ENCODE measurements around the gene FZR1. TPM values are rescaled to one million over a fixed set of nuclear protein-coding genes. Genes with fewer than 3 reads are reported as not detected.

FZR1 gene
- total and polyA plus RNA-seq, 2 of the 13 experiments (the other 11 are each of a cell fraction or from before 2014, with no cell fraction given): 29.0 to 30.8 TPM

DNA sequence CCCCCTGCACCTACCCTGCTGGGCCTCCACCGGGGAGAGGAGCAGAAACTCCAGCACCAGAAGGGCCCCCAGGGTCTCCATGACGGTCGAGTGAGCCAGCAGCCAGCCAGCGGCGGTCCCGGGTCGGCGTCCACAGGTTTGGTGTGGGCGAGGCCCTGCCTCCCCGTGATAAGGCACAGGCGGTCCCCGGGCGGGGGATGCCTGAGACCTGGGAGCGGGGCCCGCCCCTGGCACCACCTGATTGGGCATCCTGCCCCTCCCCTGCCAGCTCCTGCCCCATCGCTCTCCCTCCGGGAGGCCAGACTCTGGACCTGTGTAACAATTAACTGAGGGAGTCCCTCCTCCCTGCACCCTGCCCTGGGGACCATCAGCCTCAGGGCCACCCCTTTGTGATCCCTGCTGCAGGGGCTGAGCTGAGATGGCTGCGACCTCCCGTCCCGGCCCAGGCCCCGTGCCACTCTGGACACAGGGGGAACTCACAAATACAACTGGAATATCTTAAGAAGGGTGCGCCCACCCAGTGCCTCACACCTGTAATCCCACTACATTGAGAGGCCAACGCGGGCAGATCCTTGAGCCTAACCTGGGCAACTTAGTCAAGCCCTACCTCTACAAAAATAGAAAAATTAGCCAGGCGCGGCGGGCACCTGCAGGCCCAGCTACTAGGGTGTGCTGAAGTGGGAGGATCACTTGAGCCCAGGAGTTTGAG is 25.6 kb upstream of the FZR1 start, which contains the start of gene SMIM24 (continued):
- TF ChIP-seq, protein P1, sequence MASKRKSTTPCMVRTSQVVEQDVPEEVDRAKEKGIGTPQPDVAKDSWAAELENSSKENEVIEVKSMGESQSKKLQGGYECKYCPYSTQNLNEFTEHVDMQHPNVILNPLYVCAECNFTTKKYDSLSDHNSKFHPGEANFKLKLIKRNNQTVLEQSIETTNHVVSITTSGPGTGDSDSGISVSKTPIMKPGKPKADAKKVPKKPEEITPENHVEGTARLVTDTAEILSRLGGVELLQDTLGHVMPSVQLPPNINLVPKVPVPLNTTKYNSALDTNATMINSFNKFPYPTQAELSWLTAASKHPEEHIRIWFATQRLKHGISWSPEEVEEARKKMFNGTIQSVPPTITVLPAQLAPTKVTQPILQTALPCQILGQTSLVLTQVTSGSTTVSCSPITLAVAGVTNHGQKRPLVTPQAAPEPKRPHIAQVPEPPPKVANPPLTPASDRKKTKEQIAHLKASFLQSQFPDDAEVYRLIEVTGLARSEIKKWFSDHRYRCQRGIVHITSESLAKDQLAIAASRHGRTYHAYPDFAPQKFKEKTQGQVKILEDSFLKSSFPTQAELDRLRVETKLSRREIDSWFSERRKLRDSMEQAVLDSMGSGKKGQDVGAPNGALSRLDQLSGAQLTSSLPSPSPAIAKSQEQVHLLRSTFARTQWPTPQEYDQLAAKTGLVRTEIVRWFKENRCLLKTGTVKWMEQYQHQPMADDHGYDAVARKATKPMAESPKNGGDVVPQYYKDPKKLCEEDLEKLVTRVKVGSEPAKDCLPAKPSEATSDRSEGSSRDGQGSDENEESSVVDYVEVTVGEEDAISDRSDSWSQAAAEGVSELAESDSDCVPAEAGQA (IDR thresholded peaks at IDR 0.05; ENCODE audit: low read depth): no peak
- TF ChIP-seq, protein P1 (CRISPR knock-in tag; IDR thresholded peaks at IDR 0.05; ENCODE audit: borderline replicate concordance): no peak
- TF ChIP-seq FOXA1 (IDR thresholded peaks at IDR 0.05) (no peak), FOXA1 (CRISPR knock-in tag; IDR thresholded peaks at IDR 0.05) (no peak), ZNF430 (CRISPR knock-in tag; IDR thresholded peaks at IDR 0.05) (no peak), PHB2 (IDR thresholded peaks at IDR 0.05; ENCODE audit: partially characterized antibody) (no peak), ETV6 (CRISPR knock-in tag; conservative IDR thresholded peaks at IDR 0.05) (no peak), ZKSCAN8 (CRISPR knock-in tag; IDR thresholded peaks at IDR 0.05; ENCODE audit: borderline replicate concordance) (no peak), JUND (CRISPR knock-in tag; IDR thresholded peaks at IDR 0.05) (no peak), ZNF703 (CRISPR knock-in tag; IDR thresholded peaks at IDR 0.05; ENCODE audit: borderline replicate concordance) (no peak), MIER2 (CRISPR knock-in tag; IDR thresholded peaks at IDR 0.05) (no peak), ZSCAN29 (CRISPR knock-in tag; conservative IDR thresholded peaks at IDR 0.05) (no peak), KLF12 (CRISPR knock-in tag; IDR thresholded peaks at IDR 0.05; ENCODE audit: borderline replicate concordance) (0 out of 2 replicates have a peak, but pooled peaks have one; percentile 63), GTF2F1 (IDR thresholded peaks at IDR 0.05; ENCODE audit: low read length) (no peak), ZNF282 (IDR thresholded peaks at IDR 0.05; ENCODE audit: partially characterized antibody) (no peak), MXI1 (IDR thresholded peaks at IDR 0.05; ENCODE audit: borderline replicate concordance, low read depth, low read length) (no peak; the same call in 2 of the 3 replicates), ZNF333 (CRISPR knock-in tag; IDR thresholded peaks at IDR 0.05; ENCODE audit: borderline replicate concordance) (no peak), PPARG (CRISPR knock-in tag; conservative IDR thresholded peaks at IDR 0.05) (0 out of 2 replicates have a peak, but pooled peaks have one; percentile 33)
- TF ChIP-seq, protein P2, sequence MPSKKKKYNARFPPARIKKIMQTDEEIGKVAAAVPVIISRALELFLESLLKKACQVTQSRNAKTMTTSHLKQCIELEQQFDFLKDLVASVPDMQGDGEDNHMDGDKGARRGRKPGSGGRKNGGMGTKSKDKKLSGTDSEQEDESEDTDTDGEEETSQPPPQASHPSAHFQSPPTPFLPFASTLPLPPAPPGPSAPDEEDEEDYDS (CRISPR knock-in tag; IDR thresholded peaks at IDR 0.05): peak; percentile 71
- TF ChIP-seq, protein P3, sequence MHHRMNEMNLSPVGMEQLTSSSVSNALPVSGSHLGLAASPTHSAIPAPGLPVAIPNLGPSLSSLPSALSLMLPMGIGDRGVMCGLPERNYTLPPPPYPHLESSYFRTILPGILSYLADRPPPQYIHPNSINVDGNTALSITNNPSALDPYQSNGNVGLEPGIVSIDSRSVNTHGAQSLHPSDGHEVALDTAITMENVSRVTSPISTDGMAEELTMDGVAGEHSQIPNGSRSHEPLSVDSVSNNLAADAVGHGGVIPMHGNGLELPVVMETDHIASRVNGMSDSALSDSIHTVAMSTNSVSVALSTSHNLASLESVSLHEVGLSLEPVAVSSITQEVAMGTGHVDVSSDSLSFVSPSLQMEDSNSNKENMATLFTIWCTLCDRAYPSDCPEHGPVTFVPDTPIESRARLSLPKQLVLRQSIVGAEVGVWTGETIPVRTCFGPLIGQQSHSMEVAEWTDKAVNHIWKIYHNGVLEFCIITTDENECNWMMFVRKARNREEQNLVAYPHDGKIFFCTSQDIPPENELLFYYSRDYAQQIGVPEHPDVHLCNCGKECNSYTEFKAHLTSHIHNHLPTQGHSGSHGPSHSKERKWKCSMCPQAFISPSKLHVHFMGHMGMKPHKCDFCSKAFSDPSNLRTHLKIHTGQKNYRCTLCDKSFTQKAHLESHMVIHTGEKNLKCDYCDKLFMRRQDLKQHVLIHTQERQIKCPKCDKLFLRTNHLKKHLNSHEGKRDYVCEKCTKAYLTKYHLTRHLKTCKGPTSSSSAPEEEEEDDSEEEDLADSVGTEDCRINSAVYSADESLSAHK (CRISPR knock-in tag; IDR thresholded peaks at IDR 0.05; ENCODE audit: borderline replicate concordance): no peak
- TF ChIP-seq, protein P4, sequence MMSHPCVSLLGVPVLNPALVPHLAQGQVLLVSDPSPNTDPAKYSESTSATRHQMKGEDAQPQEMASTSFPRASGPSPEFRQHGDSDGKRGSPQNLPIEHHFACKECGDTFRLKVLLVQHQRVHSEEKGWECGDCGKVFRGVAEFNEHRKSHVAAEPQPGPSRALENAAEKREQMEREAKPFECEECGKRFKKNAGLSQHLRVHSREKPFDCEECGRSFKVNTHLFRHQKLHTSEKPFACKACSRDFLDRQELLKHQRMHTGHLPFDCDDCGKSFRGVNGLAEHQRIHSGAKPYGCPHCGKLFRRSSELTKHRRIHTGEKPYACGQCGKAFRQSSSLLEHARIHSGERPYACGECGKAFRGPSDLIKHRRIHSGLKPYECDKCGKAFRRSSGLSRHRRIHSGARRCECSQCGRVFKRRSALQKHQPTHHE (CRISPR knock-in tag; IDR thresholded peaks at IDR 0.05; ENCODE audit: borderline replicate concordance): no peak

All from HepG2 (cell line).